Measurements from ENCODE around the gene LINGO4. TPM values are rescaled to one million over a fixed set of nuclear protein-coding genes. Genes with fewer than 3 reads are reported as not detected.

LINGO4 gene, protein sequence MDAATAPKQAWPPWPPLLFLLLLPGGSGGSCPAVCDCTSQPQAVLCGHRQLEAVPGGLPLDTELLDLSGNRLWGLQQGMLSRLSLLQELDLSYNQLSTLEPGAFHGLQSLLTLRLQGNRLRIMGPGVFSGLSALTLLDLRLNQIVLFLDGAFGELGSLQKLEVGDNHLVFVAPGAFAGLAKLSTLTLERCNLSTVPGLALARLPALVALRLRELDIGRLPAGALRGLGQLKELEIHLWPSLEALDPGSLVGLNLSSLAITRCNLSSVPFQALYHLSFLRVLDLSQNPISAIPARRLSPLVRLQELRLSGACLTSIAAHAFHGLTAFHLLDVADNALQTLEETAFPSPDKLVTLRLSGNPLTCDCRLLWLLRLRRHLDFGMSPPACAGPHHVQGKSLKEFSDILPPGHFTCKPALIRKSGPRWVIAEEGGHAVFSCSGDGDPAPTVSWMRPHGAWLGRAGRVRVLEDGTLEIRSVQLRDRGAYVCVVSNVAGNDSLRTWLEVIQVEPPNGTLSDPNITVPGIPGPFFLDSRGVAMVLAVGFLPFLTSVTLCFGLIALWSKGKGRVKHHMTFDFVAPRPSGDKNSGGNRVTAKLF
- total RNA-seq = under 1 TPM in 2 of 4 donors, not detected in 2; 0.14 to 0.48 TPM

DNA sequence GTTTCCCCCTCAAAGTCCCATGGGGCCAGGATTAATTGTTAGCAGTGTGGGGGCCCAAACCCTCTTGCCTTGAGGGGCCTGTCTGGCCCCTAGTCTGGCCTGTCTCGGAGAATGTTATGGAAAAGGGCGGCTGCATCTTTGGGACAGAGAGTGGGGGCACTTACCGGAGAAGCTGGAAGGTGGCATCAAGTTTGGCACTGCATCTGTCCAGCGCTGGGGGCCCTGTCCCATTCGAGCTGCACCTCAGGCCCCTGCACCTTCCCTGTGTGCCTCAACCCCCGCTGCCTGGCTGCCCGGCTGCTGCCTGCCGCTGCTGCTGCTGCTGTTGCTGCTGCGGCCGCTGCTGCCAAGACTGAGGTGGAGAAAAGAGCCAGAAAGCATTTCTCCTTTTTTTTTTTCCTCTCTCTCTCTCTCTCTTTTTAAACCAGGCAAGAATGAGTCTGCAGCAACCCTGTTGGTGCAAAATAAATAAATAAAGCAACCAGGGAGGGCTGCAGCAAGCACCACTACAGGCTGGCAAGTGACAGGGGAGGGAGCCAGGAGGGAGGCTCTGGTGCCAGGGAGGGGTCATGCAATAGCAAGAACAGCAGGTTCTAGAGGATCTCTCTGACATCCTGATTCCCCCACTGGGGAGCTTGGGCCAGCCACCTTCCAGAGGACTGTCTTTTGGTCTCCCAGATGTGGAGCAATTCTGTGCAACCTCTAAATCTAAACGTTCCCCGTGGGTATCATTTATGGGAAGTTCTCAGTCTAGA lies at the start of gene LINGO4:
TSS of gene LINGO4 (minus strand) at position 354 of the 755 bp plus-strand sequence. CDS start 2,715 bp downstream, outside the sequence.
- 40 to 57% methylated on average over 1 to 12 of the region's 12 CpGs for WGBS, 2 donors (ENCODE audit: low coverage in 1 of 2)
- H3K36me3 ChIP-seq = no peaks in the 10 kb centered on the region
- no peaks in the 10 kb centered on the region for H3K9me3 ChIP-seq
- intact Hi-C loops (cut with DNase I; ENCODE audit: low total_unique reads) (no loop called here), in situ Hi-C loops (cut with MboI; ENCODE audit: low pct_ligation_motif_present in 1 of 4, low pct_unique_long_range_greater_than_20kb in 1 of 4, low sequenced_read_pairs in 3 of 4) (no loop called here)
- no peaks in the 10 kb centered on the region for H3K4me1 ChIP-seq
- TF ChIP-seq POLR2A (IDR thresholded peaks at IDR 0.05) (no peak), POLR2AphosphoS5 (IDR thresholded peaks at IDR 0.05) (no peak), EP300 (IDR thresholded peaks at IDR 0.05; ENCODE audit: low read depth) (no peak)
- TF ChIP-seq, protein P1, sequence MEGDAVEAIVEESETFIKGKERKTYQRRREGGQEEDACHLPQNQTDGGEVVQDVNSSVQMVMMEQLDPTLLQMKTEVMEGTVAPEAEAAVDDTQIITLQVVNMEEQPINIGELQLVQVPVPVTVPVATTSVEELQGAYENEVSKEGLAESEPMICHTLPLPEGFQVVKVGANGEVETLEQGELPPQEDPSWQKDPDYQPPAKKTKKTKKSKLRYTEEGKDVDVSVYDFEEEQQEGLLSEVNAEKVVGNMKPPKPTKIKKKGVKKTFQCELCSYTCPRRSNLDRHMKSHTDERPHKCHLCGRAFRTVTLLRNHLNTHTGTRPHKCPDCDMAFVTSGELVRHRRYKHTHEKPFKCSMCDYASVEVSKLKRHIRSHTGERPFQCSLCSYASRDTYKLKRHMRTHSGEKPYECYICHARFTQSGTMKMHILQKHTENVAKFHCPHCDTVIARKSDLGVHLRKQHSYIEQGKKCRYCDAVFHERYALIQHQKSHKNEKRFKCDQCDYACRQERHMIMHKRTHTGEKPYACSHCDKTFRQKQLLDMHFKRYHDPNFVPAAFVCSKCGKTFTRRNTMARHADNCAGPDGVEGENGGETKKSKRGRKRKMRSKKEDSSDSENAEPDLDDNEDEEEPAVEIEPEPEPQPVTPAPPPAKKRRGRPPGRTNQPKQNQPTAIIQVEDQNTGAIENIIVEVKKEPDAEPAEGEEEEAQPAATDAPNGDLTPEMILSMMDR (IDR thresholded peaks at IDR 0.05) = no peak
- H3K4me3 ChIP-seq = no peak within 1 kb of the TSS
- no peak for DNase-seq
- no peak within 1 kb of the TSS for H3K27ac ChIP-seq
- H3K27me3 ChIP-seq = peaks cover 3% of the 10 kb centered on the region

DNA sequence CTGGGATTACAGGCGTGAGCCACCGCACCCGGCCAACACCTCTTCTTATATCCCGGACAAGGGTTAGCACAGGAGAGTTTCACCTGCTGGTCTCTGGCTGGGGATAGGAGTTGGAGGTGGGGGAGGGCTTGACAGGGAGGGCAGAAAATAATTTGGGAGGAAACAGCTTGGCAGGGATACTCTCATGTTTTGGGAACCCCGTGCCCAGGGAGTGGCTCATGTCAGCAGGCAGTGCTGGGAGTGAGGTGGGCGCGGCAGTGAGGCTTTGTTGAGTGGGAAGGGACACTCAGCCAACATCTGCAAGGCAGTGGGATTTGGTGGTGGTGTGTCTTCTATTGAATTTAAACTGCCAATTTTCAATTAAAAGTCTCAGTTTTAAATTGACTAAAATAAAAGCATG lies 49.4 kb upstream of the LINGO4 start:
- in situ Hi-C loops (cut with MboI; ENCODE audit: low pct_ligation_motif_present in 1 of 4, low pct_unique_long_range_greater_than_20kb in 1 of 4, low sequenced_read_pairs in 3 of 4) = no loop called here
- no peaks in the 10 kb centered on the region for H3K36me3 ChIP-seq
- DNase-seq = no peak
- no peaks in the 10 kb centered on the region for H3K4me1 ChIP-seq
- H3K9me3 ChIP-seq = no peaks in the 10 kb centered on the region
- H3K4me3 ChIP-seq = no peak overlapping the region
- WGBS, 2 donors (ENCODE audit: low coverage in 1 of 2) = 70 to 85% methylated on average over 6 to 7 of the region's 7 CpGs
- no peak for TF ChIP-seq POLR2AphosphoS5 (IDR thresholded peaks at IDR 0.05)
- no peak for TF ChIP-seq EP300 (IDR thresholded peaks at IDR 0.05; ENCODE audit: low read depth)
- TF ChIP-seq, protein P1 (IDR thresholded peaks at IDR 0.05) = no peak
- no peak for TF ChIP-seq POLR2A (IDR thresholded peaks at IDR 0.05)
- no peaks in the 10 kb centered on the region for H3K27me3 ChIP-seq
- intact Hi-C loops (cut with DNase I; ENCODE audit: low total_unique reads) = no loop called here
- no peak overlapping the region for H3K27ac ChIP-seq

DNA sequence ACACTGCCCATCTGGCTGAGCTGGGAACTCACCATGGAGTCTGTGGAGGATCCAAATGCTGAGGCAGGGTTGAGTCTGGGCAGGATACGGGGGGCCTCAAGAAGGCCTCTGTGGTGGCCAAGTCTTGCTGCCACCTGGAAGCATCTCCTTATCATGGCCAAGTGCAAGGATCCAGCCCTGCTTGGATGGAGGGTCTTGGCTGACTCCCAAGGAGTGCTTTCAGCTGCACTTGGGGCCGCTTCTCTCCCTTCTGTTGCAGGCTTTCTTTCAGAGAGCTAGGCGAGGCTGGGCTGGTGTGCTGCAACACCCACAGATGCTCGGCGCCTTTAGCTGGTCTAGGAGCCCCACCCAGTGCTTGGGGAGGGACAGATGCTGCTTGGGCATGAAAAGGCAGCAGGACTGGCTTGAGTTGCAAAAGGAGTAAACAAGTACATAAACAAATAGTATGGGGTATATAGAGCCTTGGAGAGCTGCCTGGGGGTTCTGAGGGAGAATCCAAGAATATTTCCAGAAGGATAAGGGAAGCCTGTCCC lies 48.3 kb upstream of the LINGO4 start, which contains the start of gene THEM5:
TSS of gene THEM5 (minus strand) at position 302 of the 533 bp plus-strand sequence. CDS start at position 155, 147 bp downstream.
- Histone ChIP-seq H3K4me3 (no peak within 1 kb of the TSS), H3K36me3 (no peaks in the 10 kb centered on the region), H3K9me3 (no peaks in the 10 kb centered on the region), H3K27ac (no peak within 1 kb of the TSS), H3K27me3 (peaks cover 8% of the 10 kb centered on the region), H3K4me1 (no peaks in the 10 kb centered on the region)
- intact Hi-C loops (cut with DNase I; ENCODE audit: low total_unique reads) (no loop called here), in situ Hi-C loops (cut with MboI; ENCODE audit: low pct_ligation_motif_present in 1 of 4, low pct_unique_long_range_greater_than_20kb in 1 of 4, low sequenced_read_pairs in 3 of 4) (no loop called here)
- no peak for DNase-seq
- WGBS, 2 donors (ENCODE audit: low coverage in 1 of 2) = 58% methylated on average over 5 of the region's 5 CpGs; no CpG with 5 or more reads in 1 of the 2 donors
- no peak for TF ChIP-seq EP300 (IDR thresholded peaks at IDR 0.05; ENCODE audit: low read depth)
- TF ChIP-seq, protein P1 (IDR thresholded peaks at IDR 0.05) = no peak
- no peak for TF ChIP-seq POLR2AphosphoS5 (IDR thresholded peaks at IDR 0.05)
- TF ChIP-seq POLR2A (IDR thresholded peaks at IDR 0.05) = no peak

DNA sequence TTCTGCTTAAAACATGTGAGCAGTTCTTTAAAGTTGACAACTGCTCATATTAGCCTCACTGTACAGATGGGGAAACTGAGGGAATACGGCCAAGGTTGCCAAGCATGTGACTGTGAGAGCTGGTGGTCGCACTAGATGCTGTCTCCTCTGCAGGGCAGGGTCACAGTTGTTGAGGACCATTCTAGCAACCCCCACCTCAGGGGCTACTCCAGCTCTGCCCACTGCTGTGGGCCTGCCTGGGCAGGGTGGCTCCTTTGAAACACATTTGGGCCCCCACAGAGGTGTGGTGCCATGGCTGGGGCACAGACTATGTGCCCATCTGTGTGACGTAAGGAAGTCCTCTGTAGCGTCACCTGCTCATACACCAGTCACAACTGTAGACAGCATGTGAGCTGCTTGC lies 47.5 kb upstream of the LINGO4 start:
- in situ Hi-C loops (cut with MboI; ENCODE audit: low pct_ligation_motif_present in 1 of 4, low pct_unique_long_range_greater_than_20kb in 1 of 4, low sequenced_read_pairs in 3 of 4) (no loop called here), intact Hi-C loops (cut with DNase I; ENCODE audit: low total_unique reads) (no loop called here)
- WGBS, 2 donors (ENCODE audit: low coverage in 1 of 2) = 93% methylated on average over 4 of the region's 4 CpGs; no CpG with 5 or more reads in 1 of the 2 donors

More for the DNA sequence above, 47.5 kb upstream of the LINGO4 start:
- H3K4me3 ChIP-seq = no peak overlapping the region
- H3K9me3 ChIP-seq = no peaks in the 10 kb centered on the region
- H3K36me3 ChIP-seq = no peaks in the 10 kb centered on the region
- H3K27ac ChIP-seq = no peak overlapping the region
- peaks cover 8% of the 10 kb centered on the region for H3K27me3 ChIP-seq
- DNase-seq = no peak
- TF ChIP-seq EP300 (IDR thresholded peaks at IDR 0.05; ENCODE audit: low read depth) = no peak
- TF ChIP-seq POLR2A (IDR thresholded peaks at IDR 0.05) = no peak
- TF ChIP-seq POLR2AphosphoS5 (IDR thresholded peaks at IDR 0.05) = no peak
- TF ChIP-seq, protein P1 (IDR thresholded peaks at IDR 0.05) = no peak
- no peaks in the 10 kb centered on the region for H3K4me1 ChIP-seq

All from transverse colon (tissue), 4 donors.